HepG2 (cell line): ENCODE data around the gene IFNAR2. TPM values are rescaled to one million over a fixed set of nuclear protein-coding genes. Genes with fewer than 3 reads are reported as not detected.
A peak's percentile ranks its signal among the peaks of the same experiment; 100 is the strongest.

Experiments used
- DR1 ChIP-seq: sonication (generic); formaldehyde crosslinking; IDR thresholded peaks from 2 replicates; pipeline ENCODE4 v1.8.0; 2021; ENCODE audit warnings: mild to moderate bottlenecking, missing genetic modification reagents, inconsistent platforms
- GABPB1 ChIP-seq: IDR thresholded peaks from 2 replicates; pipeline ENCODE4 v1.6.1; 2016; ENCODE audit warnings: mild to moderate bottlenecking, missing genetic modification reagents, moderate library complexity, missing compliant biosample characterization
- HMG20B ChIP-seq: conservative IDR thresholded peaks from 2 replicates; pipeline ENCODE4 v1.6.1; 2016; ENCODE audit warnings: missing genetic modification reagents, missing compliant biosample characterization
- HNF1B ChIP-seq: sonication (generic); formaldehyde crosslinking; IDR thresholded peaks from 2 replicates; pipeline ENCODE4 v1.5.1; 2020; ENCODE audit warnings: mild to moderate bottlenecking, moderate library complexity, missing genetic modification reagents
- KDM5B ChIP-seq: sonication (generic); formaldehyde crosslinking; IDR thresholded peaks from 2 replicates; pipeline ENCODE4 v1.4.0; 2020; ENCODE audit warnings: missing genetic modification reagents, mild to moderate bottlenecking, borderline replicate concordance
- KLF12 ChIP-seq: sonication (generic); formaldehyde crosslinking; IDR thresholded peaks from 2 replicates; pipeline ENCODE4 v1.4.0; 2020; ENCODE audit warnings: missing genetic modification reagents, borderline replicate concordance
- NFE2L1 ChIP-seq: sonication (generic); formaldehyde crosslinking; IDR thresholded peaks from 2 replicates; pipeline ENCODE4 v1.4.0; 2020; ENCODE audit warnings: missing genetic modification reagents, mild to moderate bottlenecking, borderline replicate concordance
- PITX1 ChIP-seq: sonication (generic); formaldehyde crosslinking; IDR thresholded peaks from 2 replicates; pipeline ENCODE4 v1.5.1; 2020; ENCODE audit warnings: mild to moderate bottlenecking, missing genetic modification reagents
- SALL1 ChIP-seq: sonication (generic); formaldehyde crosslinking; IDR thresholded peaks from 2 replicates; pipeline ENCODE4 v1.8.0; 2022; ENCODE audit warnings: mild to moderate bottlenecking, missing genetic modification reagents
- SNRNP70 ChIP-seq: fragments of 200-400 bp; formaldehyde crosslinking; IDR thresholded peaks from 2 replicates; pipeline ENCODE4 v1.6.1; 2017; ENCODE audit warnings: mild to moderate bottlenecking, low read depth, low read length, moderate library complexity
- SUZ12 ChIP-seq: fragments of 150-350 bp; IDR thresholded peaks from 2 replicates; pipeline ENCODE4 v1.6.1; 2014; ENCODE audit warnings: low read depth, low read length
- TMF1 ChIP-seq: sonication (generic); formaldehyde crosslinking; IDR thresholded peaks from 2 replicates; pipeline ENCODE4 v1.8.1; 2022; ENCODE audit warnings: low read depth, missing genetic modification reagents
- ZBTB1 ChIP-seq: sonication (generic); formaldehyde crosslinking; IDR thresholded peaks from 2 replicates; pipeline ENCODE4 v1.4.0; 2020; ENCODE audit warnings: missing genetic modification reagents, borderline replicate concordance
- ZBTB49 ChIP-seq: sonication (generic); formaldehyde crosslinking; IDR thresholded peaks from 2 replicates; pipeline ENCODE4 v1.4.0; 2020; ENCODE audit warnings: missing genetic modification reagents, borderline replicate concordance
- ZBTB7B ChIP-seq: sonication (generic); formaldehyde crosslinking; IDR thresholded peaks from 2 replicates; pipeline ENCODE4 v1.4.0; 2020; ENCODE audit warnings: missing genetic modification reagents
- ZNF136 ChIP-seq: sonication (generic); formaldehyde crosslinking; IDR thresholded peaks from 2 replicates; pipeline ENCODE4 v1.8.1; 2022; ENCODE audit warnings: low read depth, mild to moderate bottlenecking, moderate library complexity, missing genetic modification reagents
- ZNF598 ChIP-seq: sonication (generic); formaldehyde crosslinking; IDR thresholded peaks from 2 replicates; pipeline ENCODE4 v1.5.1; 2020; ENCODE audit warnings: mild to moderate bottlenecking, missing genetic modification reagents, borderline replicate concordance
- ZNF709 ChIP-seq: sonication (generic); formaldehyde crosslinking; IDR thresholded peaks from 2 replicates; pipeline ENCODE4 v1.5.0; 2020; ENCODE audit warnings: mild to moderate bottlenecking, missing genetic modification reagents
- ZNF710 ChIP-seq: sonication (generic); formaldehyde crosslinking; IDR thresholded peaks from 2 replicates; pipeline ENCODE4 v1.5.0; 2020; ENCODE audit warnings: mild to moderate bottlenecking, missing genetic modification reagents, borderline replicate concordance
- ZSCAN5A ChIP-seq: sonication (generic); formaldehyde crosslinking; IDR thresholded peaks from 2 replicates; pipeline ENCODE4 v1.8.0; 2022; ENCODE audit warnings: mild to moderate bottlenecking, missing genetic modification reagents, borderline replicate concordance
- polyA plus RNA-seq, 8 experiments: library from polyadenylated mRNA; depleted of rRNA in 3 of 8; stranded (reverse) in 7 of 8; unstranded in 1 of 8; fragments of >200 nt; fragmentation: Illumina TruSeq in 4 of 8; extraction: Trizol in 4 of 8; gene quantifications; 2 replicates each; pipeline versions ENCODE4 v1.2.1 to v1.2.3, GENCODE V29; 2011 to 2016; ENCODE audit warnings: low read depth in 4 of 8, missing spikeins in 1 of 8, mixed read lengths in 1 of 8; ENCODE audit not compliant: insufficient read depth in 1 of 8
- total RNA-seq, 5 experiments: library from RNA; depleted of rRNA; stranded (reverse); fragments of >200 nt; fragmentation: Illumina TruSeq; extraction: Trizol; gene quantifications; 2 replicates each; pipeline ENCODE4 v1.2.3, GENCODE V29; 2016; ENCODE audit warnings: low read depth in 1 of 5

Gene IFNAR2
- total and polyA plus RNA-seq, 2 of the 13 experiments (the other 11 are each of a cell fraction or from before 2014, with no cell fraction given), result 5.1 to 24.1 TPM

- TF ChIP-seq ZBTB49 (CRISPR knock-in tag) (no peak), HMG20B (CRISPR knock-in tag) (no peak), ZNF598 (CRISPR knock-in tag) (no peak), DR1 (CRISPR knock-in tag) (no peak), SUZ12 (no peak), KLF12 (CRISPR knock-in tag) (no peak), GABPB1 (CRISPR knock-in tag) (no peak), SNRNP70 (no peak), ZNF709 (no peak), PITX1 (CRISPR knock-in tag) (peak; percentile 35; the same call in 1 of the 2 replicates), TMF1 (CRISPR knock-in tag) (no peak), ZNF710 (CRISPR knock-in tag) (no peak), ZBTB1 (CRISPR knock-in tag) (no peak), KDM5B (CRISPR knock-in tag) (no peak), ZNF136 (CRISPR knock-in tag) (no peak), ZSCAN5A (no peak), NFE2L1 (CRISPR knock-in tag) (no peak), HNF1B (CRISPR knock-in tag) (peak; percentile 13; the same call in 1 of the 2 replicates), SALL1 (CRISPR knock-in tag) (peak; percentile 91), ZBTB7B (no peak)
Observed at GRCh38 chr21:33245289-33245918, 15.7 kb downstream of the IFNAR2 start (continued).
